ENCODE results near the gene TMEM131L. TPM values are rescaled to one million over a fixed set of nuclear protein-coding genes. Genes with fewer than 3 reads are reported as not detected.

TMEM131L gene
- total RNA-seq, 2 donors from 2014 or later: 83.8 to 92.7 TPM

DNA sequence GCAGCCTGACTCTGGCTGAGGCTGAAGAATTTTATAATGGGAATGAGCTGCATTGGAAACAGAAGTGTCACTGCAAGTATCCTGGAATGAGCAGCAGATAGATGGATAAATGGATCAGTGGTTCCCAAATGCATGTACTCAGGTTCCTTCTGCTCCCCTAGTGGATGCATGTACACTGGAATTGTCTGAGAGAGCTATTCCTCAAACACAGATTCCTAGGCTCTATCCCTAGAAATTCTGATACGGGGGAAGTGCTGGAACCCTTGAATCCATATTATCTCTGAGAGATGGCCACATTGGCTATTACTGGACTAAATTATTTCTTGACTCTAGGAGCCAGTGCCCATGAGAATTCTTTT is 64.8 kb downstream of the TMEM131L start:
- no peaks in the 10 kb centered on the region for H3K27me3 Mint-ChIP-seq
- H3K4me3 Mint-ChIP-seq: peak overlapping the region; percentile 84
- H3K9me3 ChIP-seq (ENCODE audit: control insufficient read depth, low read length, poor library complexity, severe bottlenecking): no peaks in the 10 kb centered on the region
- peaks cover 69% of the 10 kb centered on the region for H3K4me1 Mint-ChIP-seq
- peaks cover 2% of the 10 kb centered on the region for H3K36me3 Mint-ChIP-seq (ENCODE audit: low read depth)
- ATAC-seq (no peak), DNase-seq (no peak)
- H3K27ac Mint-ChIP-seq: peak overlapping the region; percentile 97

DNA sequence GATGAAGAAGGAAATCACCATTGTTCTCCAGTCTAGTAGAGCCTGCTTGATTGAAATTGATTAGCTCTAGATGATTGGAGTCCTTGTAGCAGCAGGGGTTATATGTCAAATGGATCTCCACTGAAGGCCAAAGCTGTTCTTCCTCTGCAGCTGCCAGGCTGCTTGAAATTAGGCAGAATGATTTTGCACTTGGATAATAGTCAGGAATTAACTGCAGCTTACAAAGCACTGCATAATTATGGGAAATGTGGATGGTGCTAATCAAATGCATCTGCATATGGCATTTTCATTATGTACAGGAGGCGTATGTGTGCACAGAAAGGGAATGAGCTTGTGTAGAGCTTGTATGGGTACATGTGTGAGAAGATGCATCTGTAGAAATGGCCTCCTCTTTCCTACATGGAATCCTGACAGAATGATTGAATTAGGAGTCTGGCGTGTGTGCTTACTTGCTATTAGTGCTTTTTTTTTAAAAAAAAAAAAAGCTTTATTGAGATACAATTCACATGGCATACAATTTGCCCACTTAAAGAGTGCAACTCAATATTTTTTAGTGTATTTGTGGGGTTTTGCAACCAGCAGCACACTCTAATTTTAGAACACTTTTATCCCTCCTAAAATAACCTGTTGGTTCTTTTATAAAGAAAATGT is 65.9 kb downstream of the TMEM131L start:
- DNase-seq (no peak), ATAC-seq (no peak)
- no peaks in the 10 kb centered on the region for H3K9me3 ChIP-seq (ENCODE audit: control insufficient read depth, low read length, poor library complexity, severe bottlenecking)
- Mint-ChIP-seq H3K27ac (peak overlapping the region; percentile 97), H3K4me1 (peaks cover 68% of the 10 kb centered on the region), H3K27me3 (no peaks in the 10 kb centered on the region), H3K4me3 (peak overlapping the region; percentile 63), H3K36me3 (ENCODE audit: low read depth) (peaks cover 2% of the 10 kb centered on the region)

GRCh38 chr4:153532636-153533035 is 66.5 kb downstream of the TMEM131L start:
- Mint-ChIP-seq H3K36me3 (ENCODE audit: low read depth) (peaks cover 2% of the 10 kb centered on the region), H3K4me1 (peaks cover 67% of the 10 kb centered on the region), H3K27ac (peak overlapping the region; percentile 97), H3K4me3 (no peak overlapping the region), H3K27me3 (no peaks in the 10 kb centered on the region)
- DNase-seq (no peak), ATAC-seq (no peak)
- no peaks in the 10 kb centered on the region for H3K9me3 ChIP-seq (ENCODE audit: control insufficient read depth, low read length, poor library complexity, severe bottlenecking)

- Mint-ChIP-seq H3K27ac (peak overlapping the region; percentile 97), H3K4me1 (peaks cover 62% of the 10 kb centered on the region), H3K4me3 (no peak overlapping the region), H3K36me3 (ENCODE audit: low read depth) (peaks cover 2% of the 10 kb centered on the region), H3K27me3 (no peaks in the 10 kb centered on the region)
- DNase-seq (no peak), ATAC-seq (no peak)
- H3K9me3 ChIP-seq (ENCODE audit: control insufficient read depth, low read length, poor library complexity, severe bottlenecking): no peaks in the 10 kb centered on the region
Observed at GRCh38 chr4:153533387-153533786, 67.2 kb downstream of the TMEM131L start.

DNA sequence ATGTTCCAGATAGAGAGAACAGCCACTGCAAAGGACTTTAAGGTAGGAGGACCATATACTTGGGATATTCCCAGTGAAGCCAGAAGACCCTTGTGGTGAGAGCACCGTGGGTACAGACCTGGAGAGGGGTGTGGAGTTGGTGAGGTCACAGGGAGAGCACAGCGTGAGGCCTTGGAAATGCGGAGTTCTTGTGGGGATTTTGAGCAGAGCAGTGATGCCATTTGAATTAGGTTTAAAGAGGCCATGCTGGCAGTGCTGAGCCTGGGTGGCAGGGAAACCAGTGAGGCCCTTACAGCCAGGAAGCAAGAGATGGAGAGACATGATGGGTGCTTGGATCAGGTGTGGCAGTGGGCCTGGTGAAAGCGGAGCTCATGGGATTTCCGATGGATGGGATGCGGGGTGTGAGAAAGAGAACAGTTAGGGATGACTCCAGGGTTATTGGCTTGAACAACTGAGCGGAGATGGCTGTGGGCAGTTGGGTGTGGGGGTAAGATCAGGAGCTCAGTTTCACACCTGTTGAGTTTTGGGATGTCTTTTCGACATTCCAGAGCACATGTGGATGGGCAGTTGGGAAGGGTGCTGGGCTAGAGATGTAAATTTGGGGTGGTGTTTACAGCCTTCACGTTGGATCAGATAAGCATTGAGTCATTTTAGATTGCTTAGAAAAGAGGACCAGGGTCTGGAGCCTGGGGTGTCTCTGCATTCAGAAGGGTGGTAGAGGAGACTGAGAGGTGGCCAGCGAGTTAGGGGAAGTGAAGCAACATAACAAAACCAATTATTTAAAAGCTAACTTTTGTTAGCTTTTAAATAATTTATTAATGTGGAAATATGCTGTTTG is 68.9 kb downstream of the TMEM131L start:
- ATAC-seq (peak; percentile 12), DNase-seq (no peak)
- Mint-ChIP-seq H3K4me3 (peak overlapping the region; percentile 81), H3K36me3 (ENCODE audit: low read depth) (peaks cover 2% of the 10 kb centered on the region), H3K27ac (peak overlapping the region; percentile 97), H3K27me3 (no peaks in the 10 kb centered on the region), H3K4me1 (peaks cover 52% of the 10 kb centered on the region)
- no peaks in the 10 kb centered on the region for H3K9me3 ChIP-seq (ENCODE audit: control insufficient read depth, low read length, poor library complexity, severe bottlenecking)

DNA sequence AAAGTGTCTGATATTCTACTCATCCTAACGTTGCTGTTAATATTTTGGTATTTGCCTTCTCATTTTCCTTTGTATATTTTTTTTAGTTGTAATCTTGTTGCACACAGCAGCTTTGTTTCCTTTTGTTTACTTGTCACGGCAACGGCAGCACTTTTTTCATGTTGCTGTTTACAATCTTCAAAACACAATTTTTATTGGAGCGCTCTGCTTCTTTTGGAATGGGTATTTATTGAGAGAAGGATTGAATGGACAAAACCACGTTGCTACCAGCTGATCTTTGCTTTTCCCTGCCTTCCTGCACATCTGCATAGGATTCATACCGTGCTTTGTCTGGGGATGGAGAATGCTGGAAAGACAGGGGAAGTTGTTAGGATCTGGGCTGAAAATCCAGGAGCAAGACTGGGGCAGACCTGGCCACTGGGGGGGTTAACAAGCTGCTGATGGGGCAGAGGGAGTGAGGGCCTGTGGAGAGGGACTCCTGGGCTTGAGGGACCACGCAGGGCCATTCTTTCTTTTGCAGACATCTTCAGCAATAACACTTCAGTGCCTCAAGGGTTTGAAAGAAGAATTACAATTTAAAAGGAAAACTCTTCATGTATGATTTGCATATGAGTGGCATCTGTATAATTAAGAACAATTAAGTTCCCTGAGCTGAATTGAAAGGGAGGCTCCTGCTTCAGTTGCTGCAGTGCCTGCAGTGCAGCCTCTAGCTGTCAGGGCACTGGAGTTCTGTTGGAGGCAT is 69.8 kb downstream of the TMEM131L start:
- DNase-seq: no peak
- H3K9me3 ChIP-seq (ENCODE audit: control insufficient read depth, low read length, poor library complexity, severe bottlenecking): no peaks in the 10 kb centered on the region
- no peaks in the 10 kb centered on the region for H3K27me3 Mint-ChIP-seq
- H3K36me3 Mint-ChIP-seq (ENCODE audit: low read depth): peaks cover 2% of the 10 kb centered on the region
- peak overlapping the region; percentile 82 for H3K4me3 Mint-ChIP-seq
- peak; percentile 64 for ATAC-seq
- peak overlapping the region; percentile 97 for H3K27ac Mint-ChIP-seq
- H3K4me1 Mint-ChIP-seq: peaks cover 52% of the 10 kb centered on the region

- ATAC-seq: no peak
- peaks cover 59% of the 10 kb centered on the region for H3K4me1 Mint-ChIP-seq
- no peaks in the 10 kb centered on the region for H3K27me3 Mint-ChIP-seq
- H3K9me3 ChIP-seq (ENCODE audit: control insufficient read depth, low read length, poor library complexity, severe bottlenecking): no peaks in the 10 kb centered on the region
- peak overlapping the region; percentile 97 for H3K27ac Mint-ChIP-seq
- DNase-seq: no peak
- no peak overlapping the region for H3K4me3 Mint-ChIP-seq
- H3K36me3 Mint-ChIP-seq (ENCODE audit: low read depth): peaks cover 6% of the 10 kb centered on the region
Observed at GRCh38 chr4:153537493-153537960, 71.4 kb downstream of the TMEM131L start.

DNA sequence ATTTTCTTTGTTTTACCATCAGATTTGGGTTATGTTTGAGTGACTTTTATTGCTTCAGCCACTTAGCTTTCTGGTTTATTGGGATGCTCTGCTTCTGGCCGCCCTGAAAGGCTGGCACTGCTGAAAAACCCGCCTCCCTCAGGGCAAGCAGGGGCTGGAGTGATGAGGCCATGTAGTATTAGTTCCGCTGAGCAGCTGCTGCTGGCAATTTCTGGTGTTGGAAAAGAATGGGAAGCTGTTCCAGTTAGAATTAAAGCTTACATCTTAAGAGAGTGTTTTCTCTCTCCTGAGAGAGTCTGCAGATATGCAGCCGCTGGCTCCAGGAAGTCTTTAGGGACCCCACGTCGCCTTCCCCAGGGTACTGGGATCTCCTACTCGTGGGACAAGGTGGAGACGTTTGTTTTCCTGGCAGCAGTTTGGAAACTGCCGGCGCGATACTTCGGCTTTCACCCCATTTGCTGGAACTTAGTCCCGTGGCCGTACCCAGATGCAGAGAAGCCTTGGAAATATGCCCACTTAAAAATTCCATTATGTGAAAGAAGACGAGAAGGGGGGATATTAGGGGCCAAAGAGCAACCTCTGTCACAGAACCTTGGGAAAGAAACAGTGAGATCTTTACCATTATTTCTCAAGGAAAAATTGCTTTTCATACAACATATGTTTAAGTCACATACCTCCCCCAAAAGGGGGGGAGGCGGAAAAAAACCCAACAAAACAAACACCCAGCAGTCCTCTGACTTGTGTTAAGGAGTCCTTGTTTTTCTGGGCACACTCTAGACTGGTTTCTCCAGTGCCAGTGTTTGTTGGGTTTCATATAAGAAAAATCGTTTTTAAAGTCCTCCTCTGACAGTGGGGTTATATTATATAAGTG is 72.6 kb downstream of the TMEM131L start:
- peaks cover 62% of the 10 kb centered on the region for H3K4me1 Mint-ChIP-seq
- ATAC-seq: no peak
- no peak overlapping the region for H3K4me3 Mint-ChIP-seq
- no peaks in the 10 kb centered on the region for H3K9me3 ChIP-seq (ENCODE audit: control insufficient read depth, low read length, poor library complexity, severe bottlenecking)
- H3K36me3 Mint-ChIP-seq (ENCODE audit: low read depth): peaks cover 6% of the 10 kb centered on the region
- peak overlapping the region; percentile 82 for H3K27ac Mint-ChIP-seq
- no peaks in the 10 kb centered on the region for H3K27me3 Mint-ChIP-seq
- DNase-seq: no peak

DNA sequence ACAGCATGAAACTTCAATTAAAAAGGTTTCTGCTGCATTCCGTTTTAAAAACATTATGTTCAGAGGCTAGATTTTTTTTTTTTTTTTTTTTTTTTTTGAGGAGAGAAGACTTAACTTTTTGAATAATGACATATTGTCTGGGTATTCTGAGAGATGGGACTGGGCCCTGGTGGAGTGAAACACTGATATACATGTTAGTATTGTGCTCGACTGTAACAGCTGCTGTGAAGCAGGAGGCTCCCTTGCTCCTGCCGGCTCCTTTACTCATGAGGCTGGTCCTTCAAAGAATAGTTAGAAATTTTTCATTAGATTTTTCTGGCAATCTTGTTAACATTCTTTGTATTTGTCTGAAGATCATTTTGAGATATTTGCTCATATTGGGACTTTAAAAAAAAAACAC is 73.3 kb downstream of the TMEM131L start:
- Mint-ChIP-seq H3K36me3 (ENCODE audit: low read depth) (peaks cover 7% of the 10 kb centered on the region), H3K27me3 (no peaks in the 10 kb centered on the region), H3K4me1 (peaks cover 59% of the 10 kb centered on the region), H3K4me3 (no peak overlapping the region), H3K27ac (peak overlapping the region; percentile 82)
- H3K9me3 ChIP-seq (ENCODE audit: control insufficient read depth, low read length, poor library complexity, severe bottlenecking): no peaks in the 10 kb centered on the region
- ATAC-seq (no peak), DNase-seq (no peak)

GRCh38 chr4:153541456-153542096 is 75.4 kb downstream of the TMEM131L start:
- ATAC-seq (peak; percentile 60), DNase-seq (no peak)
- H3K27me3 Mint-ChIP-seq: no peaks in the 10 kb centered on the region
- peak overlapping the region; percentile 45 for H3K4me3 Mint-ChIP-seq
- no peaks in the 10 kb centered on the region for H3K9me3 ChIP-seq (ENCODE audit: control insufficient read depth, low read length, poor library complexity, severe bottlenecking)
- peak overlapping the region; percentile 82 for H3K27ac Mint-ChIP-seq
- peaks cover 52% of the 10 kb centered on the region for H3K4me1 Mint-ChIP-seq
- H3K36me3 Mint-ChIP-seq (ENCODE audit: low read depth): peaks cover 8% of the 10 kb centered on the region

DNA sequence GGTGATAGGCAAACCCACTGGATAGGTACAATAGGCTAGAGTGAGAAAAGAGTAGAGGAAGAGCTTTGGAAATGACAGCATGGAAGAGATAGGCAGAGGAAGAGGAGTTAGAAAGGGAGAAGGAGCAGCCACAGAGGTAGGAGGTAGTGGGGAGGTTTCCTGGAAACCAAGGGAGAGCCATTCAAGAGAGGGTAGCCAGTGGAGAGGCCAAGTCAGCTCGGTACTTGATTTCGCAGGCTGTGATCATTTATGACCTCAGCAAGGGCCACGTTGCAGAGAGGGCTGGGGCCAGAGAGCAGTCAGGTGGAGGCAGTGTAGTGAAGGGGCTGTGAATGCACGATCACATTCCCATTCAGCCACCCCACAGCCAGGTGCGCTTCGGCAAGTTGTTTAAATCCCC is 76.0 kb downstream of the TMEM131L start:
- Mint-ChIP-seq H3K27me3 (no peaks in the 10 kb centered on the region), H3K27ac (peak overlapping the region; percentile 82), H3K36me3 (ENCODE audit: low read depth) (peaks cover 8% of the 10 kb centered on the region), H3K4me3 (peak overlapping the region; percentile 33), H3K4me1 (peaks cover 47% of the 10 kb centered on the region)
- no peak for DNase-seq
- ATAC-seq: no peak
- no peaks in the 10 kb centered on the region for H3K9me3 ChIP-seq (ENCODE audit: control insufficient read depth, low read length, poor library complexity, severe bottlenecking)

DNA sequence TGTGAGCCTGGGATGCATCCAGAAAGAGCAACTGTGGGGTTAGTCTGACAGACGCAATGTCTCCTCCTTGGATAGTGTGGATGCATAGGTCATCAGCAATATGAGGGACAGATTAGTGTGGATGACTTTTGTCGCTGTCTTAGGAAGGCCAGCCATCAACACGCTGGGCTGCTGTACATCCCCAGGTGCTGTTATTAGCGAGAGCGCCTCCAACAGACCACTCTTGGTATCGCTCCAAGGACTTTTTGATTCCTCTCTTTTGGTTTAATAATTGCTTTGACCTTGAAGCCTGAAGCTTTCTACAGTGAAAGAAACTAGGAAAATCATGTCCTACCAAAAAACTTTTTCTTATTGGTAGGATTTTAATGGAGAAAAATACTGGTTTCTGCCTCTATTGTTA is 76.7 kb downstream of the TMEM131L start:
- Mint-ChIP-seq H3K4me1 (peaks cover 44% of the 10 kb centered on the region), H3K36me3 (ENCODE audit: low read depth) (peaks cover 8% of the 10 kb centered on the region), H3K27me3 (no peaks in the 10 kb centered on the region), H3K27ac (peak overlapping the region; percentile 82), H3K4me3 (no peak overlapping the region)
- DNase-seq: no peak
- H3K9me3 ChIP-seq (ENCODE audit: control insufficient read depth, low read length, poor library complexity, severe bottlenecking): no peaks in the 10 kb centered on the region
- ATAC-seq: no peak

Data from T-helper 17 cell (primary cell).